GM23338 (cell line): Measurements from ENCODE around the gene ANTXR1. TPM values are rescaled to one million over a fixed set of nuclear protein-coding genes. Genes with fewer than 3 reads are reported as not detected.

Experiments used
- ATAC-seq: fragments of 200-7000 bp; cut with Tn5 transposase; 3 replicates; pipeline ENCODE4 v1.9.1; 2020
- DNase-seq: peaks from one replicate; pipeline ENCODE4 v3.0.0-alpha.2; 2015; ENCODE audit warnings: low spot score
- H2AFZ ChIP-seq: fragments of 200-600 bp; sonication (generic); 2 replicates; pipeline ENCODE4 v1.8.0; 2016; ENCODE audit warnings: antibody characterized with exemption, mild to moderate bottlenecking, moderate library complexity
- H3F3A ChIP-seq: fragments of 200-600 bp; sonication (generic); replicated peaks from 2 replicates; pipeline ENCODE4 v1.8.0; 2017; ENCODE audit warnings: antibody characterized with exemption, mixed run types, low read depth
- H3K27ac ChIP-seq: fragments of 200-600 bp; sonication (generic); 2 replicates; pipeline ENCODE4 v1.6.1; 2016; ENCODE audit warnings: low read depth
- H3K27me3 ChIP-seq: fragments of 200-600 bp; sonication (generic); 2 replicates; pipeline ENCODE4 v1.8.0; 2016; ENCODE audit warnings: mild to moderate bottlenecking, mixed run types, moderate library complexity; ENCODE audit not compliant: insufficient read depth
- H3K36me3 ChIP-seq: fragments of 200-600 bp; sonication (generic); 2 replicates; pipeline ENCODE4 v1.8.0; 2016; ENCODE audit warnings: mild to moderate bottlenecking; ENCODE audit not compliant: insufficient read depth
- H3K4me1 ChIP-seq: fragments of 200-600 bp; sonication (generic); 2 replicates; pipeline ENCODE4 v1.8.0; 2016; ENCODE audit warnings: mild to moderate bottlenecking, moderate library complexity; ENCODE audit not compliant: insufficient read depth
- H3K4me2 ChIP-seq: fragments of 200-600 bp; sonication (generic); 2 replicates; pipeline ENCODE4 v1.7.1; 2017; ENCODE audit warnings: mixed run types
- H3K4me3 ChIP-seq: fragments of 200-600 bp; sonication (generic); 2 replicates; pipeline ENCODE4 v1.6.1; 2016; ENCODE audit warnings: mixed run types
- H3K79me2 ChIP-seq: fragments of 200-600 bp; sonication (generic); replicated peaks from 2 replicates; pipeline ENCODE4 v1.8.0; 2017; ENCODE audit warnings: mild to moderate bottlenecking; ENCODE audit not compliant: insufficient read depth
- H3K9me2 ChIP-seq: fragments of 200-600 bp; sonication (generic); 2 replicates; pipeline ENCODE4 v1.8.0; 2017; ENCODE audit not compliant: insufficient read depth
- H4K20me1 ChIP-seq: fragments of 200-600 bp; sonication (generic); replicated peaks from 2 replicates; pipeline ENCODE4 v1.8.0; 2017; ENCODE audit warnings: mild to moderate bottlenecking; ENCODE audit not compliant: insufficient read depth
- H3K27ac Mint-ChIP-seq: 2 replicates; pipeline ENCODE4 v1.8.0; 2020; ENCODE audit warnings: inconsistent platforms, mild to moderate bottlenecking, moderate library complexity, mixed read lengths
- H3K27me3 Mint-ChIP-seq: 3 replicates; pipeline ENCODE4 v1.8.0; 2022; ENCODE audit warnings: low read depth, mild to moderate bottlenecking, moderate library complexity, mixed read lengths, inconsistent platforms; ENCODE audit not compliant: insufficient read depth, poor library complexity
- H3K36me3 Mint-ChIP-seq: 3 replicates; pipeline ENCODE4 v1.8.0; 2021; ENCODE audit warnings: low read depth, mild to moderate bottlenecking, inconsistent platforms, moderate library complexity, mixed read lengths
- H3K4me1 Mint-ChIP-seq: 3 replicates; pipeline ENCODE4 v1.8.0; 2020; ENCODE audit warnings: mild to moderate bottlenecking, inconsistent platforms, mixed read lengths
- H3K4me3 Mint-ChIP-seq: 3 replicates; pipeline ENCODE4 v1.8.0; 2021; ENCODE audit warnings: moderate library complexity, mild to moderate bottlenecking, inconsistent platforms, mixed read lengths
- H3K9me3 Mint-ChIP-seq: 3 replicates; pipeline ENCODE4 v1.8.0; 2020; ENCODE audit warnings: moderate library complexity, mild to moderate bottlenecking, inconsistent platforms, mixed read lengths
- ETS1 ChIP-seq: IDR thresholded peaks from 2 replicates; pipeline ENCODE4 v1.6.1; 2016; ENCODE audit warnings: antibody characterized with exemption
- NANOG ChIP-seq: IDR thresholded peaks from 2 replicates; pipeline ENCODE4 v1.6.1; 2016; ENCODE audit warnings: antibody characterized with exemption, borderline replicate concordance
- ZNF114 ChIP-seq: fragments of 250-450 bp; sonication (Bioruptor Pico); IDR thresholded peaks from 2 replicates; pipeline ENCODE4 v1.5.0; 2020; ENCODE audit warnings: mild to moderate bottlenecking, moderate library complexity
- ZNF331 ChIP-seq: fragments of 250-450 bp; sonication (Bioruptor Pico); IDR thresholded peaks from 2 replicates; pipeline ENCODE4 v1.5.0; 2020; ENCODE audit warnings: low read depth, mild to moderate bottlenecking, moderate library complexity
- polyA plus RNA-seq: library from polyadenylated mRNA; unstranded; fragments of >200 nt; fragmentation: Nextera tagmentation; extraction: Ambion mirVana; gene quantifications from 2 replicates; pipeline ENCODE4 v1.2.1, GENCODE V29; 2016
- total RNA-seq: library from RNA; depleted of rRNA; stranded (reverse); fragments of >200 nt; shearing (Covaris generic); gene quantifications from 2 replicates; pipeline ENCODE4 v1.2.3, GENCODE V29; 2014
- TF ChIP-seq, protein P1 (sequence below): fragments of 250-450 bp; sonication (Bioruptor Pico); IDR thresholded peaks from 2 replicates; pipeline ENCODE4 v1.5.0; 2020; ENCODE audit warnings: mild to moderate bottlenecking, moderate library complexity

The ANTXR1 gene
- total and polyA plus RNA-seq, 2 experiments from 2014 or later: 16.1 to 23.1 TPM

DNA sequence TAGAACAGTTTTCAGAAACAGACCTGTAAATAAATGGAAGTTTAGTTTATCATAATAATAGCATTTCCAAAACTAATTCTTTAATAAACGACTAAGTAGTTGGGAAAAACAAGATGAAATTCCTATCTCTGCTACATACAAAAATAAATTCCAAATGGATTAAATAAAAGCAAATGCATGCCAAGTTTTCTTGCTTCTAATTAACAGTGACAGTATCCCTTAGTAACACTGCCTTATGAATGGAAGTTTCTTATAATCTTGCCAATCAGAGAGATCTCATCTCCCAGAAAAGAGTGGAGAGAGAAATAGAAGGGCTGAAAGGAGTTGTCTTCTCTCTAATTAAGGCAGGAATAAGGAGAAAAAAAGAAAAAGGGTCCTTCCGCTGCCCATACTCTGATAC, 240.1 kb downstream of the ANTXR1 start (continued):
- TF ChIP-seq, protein P1, sequence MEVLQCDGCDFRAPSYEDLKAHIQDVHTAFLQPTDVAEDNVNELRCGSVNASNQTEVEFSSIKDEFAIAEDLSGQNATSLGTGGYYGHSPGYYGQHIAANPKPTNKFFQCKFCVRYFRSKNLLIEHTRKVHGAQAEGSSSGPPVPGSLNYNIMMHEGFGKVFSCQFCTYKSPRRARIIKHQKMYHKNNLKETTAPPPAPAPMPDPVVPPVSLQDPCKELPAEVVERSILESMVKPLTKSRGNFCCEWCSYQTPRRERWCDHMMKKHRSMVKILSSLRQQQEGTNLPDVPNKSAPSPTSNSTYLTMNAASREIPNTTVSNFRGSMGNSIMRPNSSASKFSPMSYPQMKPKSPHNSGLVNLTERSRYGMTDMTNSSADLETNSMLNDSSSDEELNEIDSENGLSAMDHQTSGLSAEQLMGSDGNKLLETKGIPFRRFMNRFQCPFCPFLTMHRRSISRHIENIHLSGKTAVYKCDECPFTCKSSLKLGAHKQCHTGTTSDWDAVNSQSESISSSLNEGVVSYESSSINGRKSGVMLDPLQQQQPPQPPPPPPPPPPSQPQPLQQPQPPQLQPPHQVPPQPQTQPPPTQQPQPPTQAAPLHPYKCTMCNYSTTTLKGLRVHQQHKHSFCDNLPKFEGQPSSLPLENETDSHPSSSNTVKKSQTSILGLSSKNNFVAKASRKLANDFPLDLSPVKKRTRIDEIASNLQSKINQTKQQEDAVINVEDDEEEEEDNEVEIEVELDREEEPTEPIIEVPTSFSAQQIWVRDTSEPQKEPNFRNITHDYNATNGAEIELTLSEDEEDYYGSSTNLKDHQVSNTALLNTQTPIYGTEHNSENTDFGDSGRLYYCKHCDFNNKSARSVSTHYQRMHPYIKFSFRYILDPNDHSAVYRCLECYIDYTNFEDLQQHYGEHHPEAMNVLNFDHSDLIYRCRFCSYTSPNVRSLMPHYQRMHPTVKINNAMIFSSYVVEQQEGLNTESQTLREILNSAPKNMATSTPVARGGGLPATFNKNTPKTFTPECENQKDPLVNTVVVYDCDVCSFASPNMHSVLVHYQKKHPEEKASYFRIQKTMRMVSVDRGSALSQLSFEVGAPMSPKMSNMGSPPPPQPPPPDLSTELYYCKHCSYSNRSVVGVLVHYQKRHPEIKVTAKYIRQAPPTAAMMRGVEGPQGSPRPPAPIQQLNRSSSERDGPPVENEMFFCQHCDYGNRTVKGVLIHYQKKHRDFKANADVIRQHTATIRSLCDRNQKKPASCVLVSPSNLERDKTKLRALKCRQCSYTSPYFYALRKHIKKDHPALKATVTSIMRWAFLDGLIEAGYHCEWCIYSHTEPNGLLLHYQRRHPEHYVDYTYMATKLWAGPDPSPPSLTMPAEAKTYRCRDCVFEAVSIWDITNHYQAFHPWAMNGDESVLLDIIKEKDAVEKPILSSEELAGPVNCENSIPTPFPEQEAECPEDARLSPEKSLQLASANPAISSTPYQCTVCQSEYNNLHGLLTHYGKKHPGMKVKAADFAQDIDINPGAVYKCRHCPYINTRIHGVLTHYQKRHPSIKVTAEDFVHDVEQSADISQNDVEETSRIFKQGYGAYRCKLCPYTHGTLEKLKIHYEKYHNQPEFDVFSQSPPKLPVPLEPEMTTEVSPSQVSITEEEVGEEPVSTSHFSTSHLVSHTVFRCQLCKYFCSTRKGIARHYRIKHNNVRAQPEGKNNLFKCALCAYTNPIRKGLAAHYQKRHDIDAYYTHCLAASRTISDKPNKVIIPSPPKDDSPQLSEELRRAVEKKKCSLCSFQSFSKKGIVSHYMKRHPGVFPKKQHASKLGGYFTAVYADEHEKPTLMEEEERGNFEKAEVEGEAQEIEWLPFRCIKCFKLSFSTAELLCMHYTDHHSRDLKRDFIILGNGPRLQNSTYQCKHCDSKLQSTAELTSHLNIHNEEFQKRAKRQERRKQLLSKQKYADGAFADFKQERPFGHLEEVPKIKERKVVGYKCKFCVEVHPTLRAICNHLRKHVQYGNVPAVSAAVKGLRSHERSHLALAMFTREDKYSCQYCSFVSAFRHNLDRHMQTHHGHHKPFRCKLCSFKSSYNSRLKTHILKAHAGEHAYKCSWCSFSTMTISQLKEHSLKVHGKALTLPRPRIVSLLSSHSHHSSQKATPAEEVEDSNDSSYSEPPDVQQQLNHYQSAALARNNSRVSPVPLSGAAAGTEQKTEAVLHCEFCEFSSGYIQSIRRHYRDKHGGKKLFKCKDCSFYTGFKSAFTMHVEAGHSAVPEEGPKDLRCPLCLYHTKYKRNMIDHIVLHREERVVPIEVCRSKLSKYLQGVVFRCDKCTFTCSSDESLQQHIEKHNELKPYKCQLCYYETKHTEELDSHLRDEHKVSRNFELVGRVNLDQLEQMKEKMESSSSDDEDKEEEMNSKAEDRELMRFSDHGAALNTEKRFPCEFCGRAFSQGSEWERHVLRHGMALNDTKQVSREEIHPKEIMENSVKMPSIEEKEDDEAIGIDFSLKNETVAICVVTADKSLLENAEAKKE: no peak
- TF ChIP-seq ETS1: no peak

DNA sequence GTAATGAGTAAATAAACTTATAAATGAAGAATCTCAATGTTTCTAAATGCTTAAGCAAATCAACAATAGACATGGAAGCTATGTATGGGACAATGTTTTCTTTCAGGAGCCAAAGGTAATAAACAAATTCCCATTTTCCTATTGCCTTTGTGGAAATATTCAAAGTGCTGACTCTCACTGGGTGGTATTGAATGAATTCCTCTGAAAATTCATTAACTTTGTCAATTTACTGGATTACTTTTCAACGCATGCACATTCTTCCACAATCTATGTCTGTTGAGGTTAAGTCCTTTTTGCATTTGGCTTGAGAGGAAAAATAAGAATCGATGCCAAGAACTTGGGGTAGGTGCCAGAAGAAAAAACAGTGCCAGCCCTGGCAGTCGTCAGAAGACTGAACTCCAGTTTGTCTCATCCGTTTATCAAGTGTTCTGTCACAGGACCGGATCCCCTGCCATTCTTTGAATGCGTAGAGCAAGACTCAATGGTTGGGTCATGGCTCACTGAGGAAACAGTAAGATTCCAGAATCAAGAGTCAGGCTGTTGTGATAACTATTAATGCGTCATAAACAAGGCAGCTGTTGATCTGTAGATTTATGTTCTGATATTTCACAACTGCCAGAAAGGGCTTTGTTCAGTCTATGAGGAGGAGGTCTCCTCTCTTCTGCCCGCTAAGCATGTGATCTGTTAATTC, 240.8 kb downstream of the ANTXR1 start:
- no peaks in the 10 kb centered on the region for H3F3A ChIP-seq
- TF ChIP-seq ZNF114 (no peak), NANOG (no peak), ZNF331 (CRISPR knock-in tag) (no peak)
- no peaks in the 10 kb centered on the region for H3K79me2 ChIP-seq
- no peaks in the 10 kb centered on the region for H3K36me3 Mint-ChIP-seq
- H3K27ac Mint-ChIP-seq: no peak overlapping the region
- H3K4me3 Mint-ChIP-seq: no peak overlapping the region
- ATAC-seq: no peak
- no peak for DNase-seq
- H3K4me1 Mint-ChIP-seq: no peaks in the 10 kb centered on the region
- no peaks in the 10 kb centered on the region for H4K20me1 ChIP-seq
- no peak overlapping the region for H2AFZ ChIP-seq
- peaks cover 9% of the 10 kb centered on the region for H3K9me3 Mint-ChIP-seq
- no peaks in the 10 kb centered on the region for H3K4me1 ChIP-seq
- no peak overlapping the region for H3K4me2 ChIP-seq
- no peaks in the 10 kb centered on the region for H3K27me3 ChIP-seq
- no peak overlapping the region for H3K4me3 ChIP-seq
- H3K27me3 Mint-ChIP-seq: no peaks in the 10 kb centered on the region
- H3K36me3 ChIP-seq: no peaks in the 10 kb centered on the region
- H3K27ac ChIP-seq: no peak overlapping the region
- H3K9me2 ChIP-seq: peaks cover 3% of the 10 kb centered on the region; the same call in 1 of the 2 replicates
